ENCODE measurements around the gene RNF112. TPM values are rescaled to one million over a fixed set of nuclear protein-coding genes. Genes with fewer than 3 reads are reported as not detected.

RNF112 gene
- total and polyA plus RNA-seq, 2 of the 13 experiments (the other 11 are each of a cell fraction or from before 2014, with no cell fraction given) = 0.05 TPM; not detected in 1

DNA sequence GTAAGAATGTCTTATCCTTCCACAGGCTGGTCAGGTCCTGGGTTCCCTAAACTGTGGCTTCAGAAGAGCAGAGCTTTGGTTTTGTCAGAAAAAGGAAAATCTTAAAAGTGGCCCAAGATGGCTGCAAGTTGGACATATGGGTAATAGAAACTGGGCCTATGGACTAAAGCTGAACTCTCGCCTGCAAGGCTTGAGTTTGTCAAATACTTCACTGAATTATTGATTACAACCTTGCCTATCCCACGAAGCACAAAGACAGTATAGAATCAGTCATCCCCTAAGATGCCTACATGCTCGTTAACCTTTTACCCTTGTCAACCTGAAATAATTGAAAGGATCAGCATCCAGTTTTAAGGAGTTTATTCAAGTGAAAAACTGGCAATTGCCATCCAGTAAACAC, 20.7 kb downstream of the RNF112 start:
- H3K9ac ChIP-seq (ENCODE audit: insufficient read depth, low read depth, low read length) = no peak overlapping the region
- 38% methylated on average over 3 of the region's 3 CpGs for WGBS (ENCODE audit: low lambda C conversion rate)
- no peaks in the 10 kb centered on the region for H3K4me1 ChIP-seq (ENCODE audit: insufficient read depth, low read length)
- ChIA-PET CTCF (ENCODE audit: low intra/inter-chr PET ratio, low total read pairs) (no interaction called here), POLR2A (no interaction called here)
- no peaks in the 10 kb centered on the region for H3K79me2 ChIP-seq (ENCODE audit: insufficient read depth, low read length)
- H3K36me3 ChIP-seq (replicated peaks in 1 of 2; ENCODE audit: control insufficient read depth in 1 of 2, insufficient read depth in 2 of 2, low read length in 2 of 2) = no peaks in the 10 kb centered on the region
- peaks cover 0 to 14% of the 10 kb centered on the region in 2 experiments; a peak in 3 of 5 replicates for H3K27me3 ChIP-seq (ENCODE audit: control insufficient read depth in 1 of 2, insufficient read depth in 2 of 2, low read length in 2 of 2)
- in situ Hi-C loops (cut with HindIII; ENCODE audit: extremely low pct_ligation_motif_present, low pct_unique_long_range_greater_than_20kb) = no loop called here
- intact Hi-C loops (cut with micrococcal nuclease; ENCODE audit: unreplicated experiment) = no loop called here
- no peak overlapping the region for H3K27ac ChIP-seq (ENCODE audit: extremely low read length, insufficient read depth, low read length)
- H3K4me3 ChIP-seq (replicated peaks in 1 of 3; ENCODE audit: insufficient read depth in 1 of 3, low read depth in 2 of 3, low read length in 3 of 3) = no peak overlapping the region
- H3K4me2 ChIP-seq (ENCODE audit: low read depth, low read length) = no peak overlapping the region
- ATAC-seq = no peak
- no peaks in the 10 kb centered on the region for H3K9me3 ChIP-seq (ENCODE audit: low read length)
- BruUV-seq (replicated peaks) = no TSS peak
- no peak for DNase-seq (ENCODE audit: low spot score)
- TF ChIP-seq HMGXB4 (CRISPR knock-in tag; IDR thresholded peaks at IDR 0.05; ENCODE audit: borderline replicate concordance in 1 of 2, low read depth in 1 of 2) (no peak), KLF12 (CRISPR knock-in tag; IDR thresholded peaks at IDR 0.05; ENCODE audit: borderline replicate concordance) (no peak), SAFB2 (CRISPR knock-in tag; IDR thresholded peaks at IDR 0.05; ENCODE audit: borderline replicate concordance, low read depth) (no peak), MED13 (CRISPR knock-in tag; IDR thresholded peaks at IDR 0.05) (no peak), TEAD3 (CRISPR knock-in tag; optimal IDR thresholded peaks at IDR 0.05; ENCODE audit: borderline replicate concordance) (no peak), ZNF850 (CRISPR knock-in tag; conservative IDR thresholded peaks at IDR 0.05) (no peak), ZNF75D (CRISPR knock-in tag; IDR thresholded peaks at IDR 0.05; ENCODE audit: borderline replicate concordance) (no peak), ELF1 (CRISPR knock-in tag; IDR thresholded peaks at IDR 0.05) (no peak), PTBP1 (IDR thresholded peaks at IDR 0.05; ENCODE audit: low read depth, low read length, poor library complexity, severe bottlenecking) (no peak), THAP9 (CRISPR knock-in tag; IDR thresholded peaks at IDR 0.05; ENCODE audit: borderline replicate concordance) (no peak), ZNF101 (CRISPR knock-in tag; IDR thresholded peaks at IDR 0.05; ENCODE audit: borderline replicate concordance, low read depth) (no peak), ZNF275 (CRISPR knock-in tag; IDR thresholded peaks at IDR 0.05; ENCODE audit: borderline replicate concordance) (no peak), ZNF598 (CRISPR knock-in tag; IDR thresholded peaks at IDR 0.05; ENCODE audit: borderline replicate concordance) (no peak), ZNF235 (CRISPR knock-in tag; IDR thresholded peaks at IDR 0.05; ENCODE audit: borderline replicate concordance) (no peak), NFE2 (CRISPR knock-in tag; IDR thresholded peaks at IDR 0.05) (no peak), MXI1 (IDR thresholded peaks at IDR 0.05; ENCODE audit: borderline replicate concordance, low read depth, low read length) (no peak)
- no peak overlapping the region for H2AFZ ChIP-seq (ENCODE audit: low read length)
- FAIRE-seq = no peak
- no peaks in the 10 kb centered on the region for H4K20me1 ChIP-seq (ENCODE audit: insufficient read depth, low read length)

All from HepG2 (cell line).